GM18519 (cell line): ENCODE results near the gene SAMD13.

Experiments
- ATAC-seq: cut with Tn5 transposase; IDR thresholded peaks from one replicate; pipeline ENCODE4 v1.9.1; 2021; ENCODE audit warnings: mild to moderate bottlenecking, moderate library complexity; ENCODE audit not compliant: unreplicated experiment, low FRiP score

The SAMD13 gene

DNA sequence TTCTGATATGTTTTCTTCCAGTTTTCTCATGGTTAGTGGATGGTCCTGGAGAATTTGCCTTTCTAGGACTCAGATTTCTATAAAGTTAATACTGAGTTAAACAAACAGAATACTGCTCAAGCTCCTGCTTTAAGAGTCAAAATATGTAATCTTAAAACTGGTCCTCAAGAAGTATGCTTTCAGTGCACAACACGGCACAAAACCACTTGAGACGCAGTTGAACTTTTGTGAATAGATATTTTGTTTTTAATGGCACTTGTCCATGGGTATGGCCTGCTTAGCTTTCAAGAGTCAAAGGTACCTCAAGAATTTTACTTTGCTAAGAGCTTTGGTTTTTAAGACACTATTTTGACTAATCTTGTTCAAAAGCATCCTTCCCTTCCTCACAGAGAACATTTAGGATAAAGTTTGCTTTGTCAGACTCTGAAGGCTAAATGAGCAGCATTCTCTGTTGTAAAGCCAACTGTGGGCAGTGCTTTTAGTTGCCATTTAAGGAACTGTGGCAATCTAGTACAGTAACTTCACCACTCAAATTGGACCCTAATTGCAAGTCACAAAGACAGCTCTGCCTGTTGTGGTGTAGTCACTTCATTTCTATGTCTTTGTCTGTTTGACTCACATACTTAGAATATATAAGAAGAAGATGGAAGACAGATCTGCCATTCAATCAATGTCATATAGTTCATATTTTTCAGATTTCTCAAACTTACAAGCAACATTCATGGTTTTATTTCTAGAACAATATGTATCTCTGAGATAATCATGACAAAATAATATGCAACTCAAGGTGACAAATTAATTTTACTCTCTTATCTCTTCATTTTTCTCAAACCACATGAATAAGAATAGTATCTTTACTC lies 28.8 kb downstream of the SAMD13 start:
- ATAC-seq: no peak

DNA sequence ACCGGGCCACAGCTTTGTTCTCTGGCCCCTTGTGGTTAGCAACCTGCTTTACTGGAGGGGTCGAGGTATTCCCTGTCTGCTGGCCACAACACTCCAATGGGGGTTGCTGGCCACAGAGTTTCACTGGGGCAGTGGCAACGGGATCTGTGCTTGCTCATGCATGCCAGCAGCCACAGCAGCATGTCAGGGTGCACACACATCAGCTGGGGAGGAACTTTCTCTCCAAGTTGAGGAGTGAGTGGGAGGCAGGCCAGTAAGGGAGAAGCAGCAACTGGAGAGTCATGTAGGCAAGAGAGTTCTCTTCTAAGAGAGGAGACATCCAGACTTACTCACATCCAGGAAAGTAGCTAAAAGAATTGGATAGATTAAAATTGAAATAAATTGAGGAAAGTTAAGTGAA lies 38.0 kb downstream of the SAMD13 start:
- ATAC-seq: no peak

GRCh38 chr1:84344286-84344685 lies 42.8 kb downstream of the SAMD13 start:
- no peak for ATAC-seq

DNA sequence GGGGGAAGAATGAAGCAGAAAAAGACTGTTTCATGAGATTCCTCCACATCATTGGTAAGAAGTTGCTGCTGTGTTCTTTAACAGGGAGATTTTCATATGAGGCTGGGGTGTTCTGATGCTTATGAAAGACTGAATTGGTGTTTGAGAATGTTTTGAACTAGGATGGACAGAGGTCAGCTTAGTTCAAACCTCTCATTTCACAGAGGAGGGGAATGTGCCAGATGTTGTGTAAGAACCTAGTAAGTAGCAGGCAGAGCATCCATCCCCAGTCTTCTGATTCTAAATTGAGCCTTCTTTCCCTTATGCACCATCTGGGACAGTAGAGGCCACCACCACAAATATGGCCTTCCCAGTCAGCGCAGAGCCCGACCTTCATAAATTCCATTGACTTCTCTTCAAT lies 43.7 kb downstream of the SAMD13 start:
- no peak for ATAC-seq

DNA sequence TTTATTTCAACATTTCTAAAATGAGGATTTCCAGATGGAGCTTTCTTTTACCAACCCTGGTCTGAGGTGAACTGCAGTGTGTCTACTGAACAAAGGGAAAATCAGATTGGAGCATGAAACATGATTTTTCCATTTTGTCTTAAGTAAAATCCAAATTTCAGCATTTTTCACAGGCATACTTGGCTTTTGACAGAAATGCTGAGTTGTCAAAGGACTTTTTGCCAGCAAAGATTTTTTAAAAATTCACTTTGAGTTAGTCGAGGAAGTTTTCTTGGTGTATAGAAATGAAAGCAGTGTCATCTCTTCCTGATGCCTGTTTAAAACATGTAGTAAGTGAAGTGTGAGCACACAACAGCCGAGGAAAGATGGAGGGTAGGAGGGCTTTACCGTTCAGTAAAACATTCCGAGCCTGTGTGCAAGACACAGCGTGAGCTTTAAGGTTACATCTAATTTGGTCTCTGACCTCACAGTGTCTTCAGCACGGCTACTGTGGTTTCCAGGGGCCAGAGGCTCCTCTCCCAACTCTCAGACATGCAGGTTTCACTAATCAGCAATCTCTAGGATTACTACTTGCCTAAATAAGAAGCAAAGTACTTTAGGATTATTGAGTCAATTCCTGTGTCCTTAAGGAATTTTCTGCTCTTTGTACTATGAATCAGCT lies 45.9 kb downstream of the SAMD13 start:
- no peak for ATAC-seq

GRCh38 chr1:84347932-84348555 lies 46.5 kb downstream of the SAMD13 start:
- no peak for ATAC-seq

GRCh38 chr1:84348759-84349158 lies 47.3 kb downstream of the SAMD13 start:
- ATAC-seq: no peak

- no peak for ATAC-seq
Observed at GRCh38 chr1:84350104-84350503, 48.6 kb downstream of the SAMD13 start.

- ATAC-seq: no peak
Observed at GRCh38 chr1:84350550-84350949, 49.0 kb downstream of the SAMD13 start.

GRCh38 chr1:84352298-84353106 lies 51.0 kb downstream of the SAMD13 start:
- ATAC-seq: no peak

DNA sequence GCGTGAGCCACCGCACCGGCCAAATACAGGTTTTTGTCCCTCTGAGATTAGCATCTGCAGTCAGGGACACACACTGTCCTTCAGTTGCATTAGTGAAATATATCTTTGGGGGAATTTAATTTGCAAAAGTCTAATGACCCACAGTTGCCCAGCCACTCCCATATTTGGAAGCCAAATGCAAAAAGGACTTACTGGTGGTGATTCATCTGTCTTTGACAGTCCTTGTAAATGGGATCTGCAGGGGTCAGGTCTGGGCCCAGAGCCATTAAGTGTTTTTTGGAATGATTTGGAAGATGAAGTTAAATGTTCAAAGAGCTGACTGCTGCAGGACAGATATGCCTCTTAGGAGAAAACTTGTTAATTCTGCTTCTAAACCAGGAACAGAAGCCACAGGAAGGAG lies 52.2 kb downstream of the SAMD13 start:
- ATAC-seq: no peak

- ATAC-seq: no peak
Observed at GRCh38 chr1:84355556-84355955, 54.0 kb downstream of the SAMD13 start.

- ATAC-seq: no peak
Observed at GRCh38 chr1:84356881-84357280, 55.4 kb downstream of the SAMD13 start.

DNA sequence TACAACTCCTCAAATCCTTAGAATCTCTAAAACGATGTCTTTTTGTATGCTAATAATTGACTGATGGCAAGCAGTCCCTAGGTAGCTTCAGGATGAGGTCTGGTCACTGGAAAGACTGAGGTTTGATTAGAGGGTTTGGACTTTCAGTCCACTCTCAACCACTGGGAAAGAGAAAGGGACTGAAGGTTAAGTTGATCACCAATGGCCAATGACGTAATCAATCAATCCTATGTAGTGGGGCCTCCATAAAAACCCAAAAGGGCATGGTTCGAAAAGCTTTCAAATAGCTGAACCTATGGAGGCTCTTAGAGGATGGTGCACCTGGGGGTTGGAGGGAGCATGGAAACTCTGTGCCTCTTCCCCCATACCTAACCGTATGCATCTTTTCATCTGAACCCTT lies 57.2 kb downstream of the SAMD13 start:
- no peak for ATAC-seq

- ATAC-seq: no peak
Observed at GRCh38 chr1:84360316-84360715, 58.8 kb downstream of the SAMD13 start.

GRCh38 chr1:84361796-84362195 lies 60.3 kb downstream of the SAMD13 start:
- no peak for ATAC-seq

DNA sequence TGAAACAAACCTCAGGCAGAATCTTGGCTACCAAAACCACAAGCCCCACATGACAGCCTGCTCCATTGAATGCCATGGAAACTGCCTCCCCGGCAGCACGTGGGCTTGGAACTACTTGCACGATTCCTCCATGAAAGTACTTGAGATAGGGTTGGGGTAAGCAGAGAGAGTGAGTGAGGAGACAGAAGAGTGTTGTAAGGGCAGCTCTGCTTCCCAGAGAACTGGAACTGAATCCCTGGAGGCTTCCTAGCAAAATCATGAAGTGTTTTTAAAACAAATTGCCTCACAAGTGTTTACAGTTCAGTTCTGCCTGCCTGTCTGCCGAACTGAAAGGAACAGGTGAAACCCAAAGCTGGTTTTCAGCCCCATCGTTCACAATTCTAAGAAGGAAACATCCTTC lies 61.5 kb downstream of the SAMD13 start:
- no peak for ATAC-seq

GRCh38 chr1:84363622-84364021 lies 62.1 kb downstream of the SAMD13 start:
- no peak for ATAC-seq

GRCh38 chr1:84365225-84366221 lies 64.0 kb downstream of the SAMD13 start:
- ATAC-seq: no peak

DNA sequence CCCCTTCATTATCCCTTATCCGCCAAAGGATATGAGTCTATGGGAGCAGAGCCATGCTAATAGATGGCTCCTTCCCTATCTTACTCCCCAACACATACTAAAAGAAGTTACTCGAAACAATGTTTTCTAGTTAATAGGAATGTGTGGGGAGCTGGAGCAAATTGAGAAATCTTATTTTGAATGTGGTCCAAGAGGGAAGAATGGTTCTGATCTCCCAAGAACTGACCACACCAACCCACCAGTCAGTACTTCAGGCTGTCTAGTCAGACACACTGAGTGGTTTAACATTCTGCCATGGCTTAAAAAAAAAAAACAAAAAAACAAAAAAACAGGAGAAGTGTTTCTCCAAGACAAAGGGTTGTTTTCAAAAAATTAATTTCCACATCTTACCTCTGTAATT lies 65.3 kb downstream of the SAMD13 start:
- no peak for ATAC-seq
